HG02610 (cell line): ENCODE results near the gene NCOA5.

ENCODE experiments used
- ATAC-seq: cut with Tn5 transposase; IDR thresholded peaks from one replicate; pipeline ENCODE4 v1.9.1; 2021; ENCODE audit warnings: mild to moderate bottlenecking, moderate library complexity; ENCODE audit not compliant: unreplicated experiment

Gene NCOA5

DNA sequence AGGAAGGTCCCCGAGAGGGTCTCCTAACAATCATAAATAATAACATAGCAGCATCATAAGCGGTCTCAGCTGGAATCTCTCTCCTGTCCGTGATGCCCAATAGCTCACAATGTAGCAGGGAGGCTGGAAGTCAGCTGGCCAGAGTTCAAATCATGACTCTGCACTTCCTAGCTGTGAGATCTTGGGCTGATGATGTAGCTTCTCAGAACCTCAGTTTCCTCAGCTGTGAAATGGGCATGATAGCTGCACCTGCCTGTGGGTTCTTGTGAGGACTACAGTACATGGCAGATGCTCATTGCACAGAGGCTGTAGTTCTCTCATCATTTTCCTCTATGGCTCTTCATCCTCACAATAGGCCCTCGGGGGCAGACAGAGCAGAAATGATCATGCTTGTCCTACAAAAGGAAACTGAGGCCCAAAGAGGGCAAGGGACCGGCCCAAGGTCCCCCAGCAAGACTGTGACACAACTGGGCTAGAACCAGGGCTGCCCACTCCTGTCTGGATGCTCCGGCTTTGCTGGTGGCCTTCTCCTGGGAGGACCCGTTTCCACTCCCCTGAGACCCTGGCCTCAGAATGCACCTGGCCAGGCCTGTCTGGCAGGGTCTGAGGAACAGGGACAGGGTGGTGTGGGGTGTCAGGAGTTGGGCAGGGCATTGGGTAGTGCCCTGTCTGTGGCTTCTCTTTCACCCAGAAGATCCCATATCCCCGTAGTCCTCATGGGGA lies 43.0 kb downstream of the NCOA5 start:
- ATAC-seq = no peak

DNA sequence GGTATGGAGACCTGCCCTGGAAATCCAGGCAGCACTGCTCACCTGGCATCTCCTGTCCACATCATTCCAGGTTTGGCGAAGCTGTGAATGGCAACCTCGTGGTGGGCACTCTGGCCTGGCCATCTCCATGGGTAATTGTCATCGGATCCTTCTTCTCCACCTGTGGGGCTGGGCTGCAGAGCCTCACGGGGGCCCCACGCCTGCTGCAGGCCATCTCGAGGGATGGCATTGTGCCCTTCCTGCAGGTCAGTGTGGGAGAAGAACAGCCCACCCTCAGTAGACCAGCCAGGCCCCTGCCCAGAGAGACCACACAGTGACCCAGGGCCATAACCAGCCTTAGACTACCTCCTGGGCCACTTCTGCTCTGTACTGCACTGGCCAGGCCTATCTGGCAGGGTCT lies 44.9 kb downstream of the NCOA5 start:
- ATAC-seq = no peak

DNA sequence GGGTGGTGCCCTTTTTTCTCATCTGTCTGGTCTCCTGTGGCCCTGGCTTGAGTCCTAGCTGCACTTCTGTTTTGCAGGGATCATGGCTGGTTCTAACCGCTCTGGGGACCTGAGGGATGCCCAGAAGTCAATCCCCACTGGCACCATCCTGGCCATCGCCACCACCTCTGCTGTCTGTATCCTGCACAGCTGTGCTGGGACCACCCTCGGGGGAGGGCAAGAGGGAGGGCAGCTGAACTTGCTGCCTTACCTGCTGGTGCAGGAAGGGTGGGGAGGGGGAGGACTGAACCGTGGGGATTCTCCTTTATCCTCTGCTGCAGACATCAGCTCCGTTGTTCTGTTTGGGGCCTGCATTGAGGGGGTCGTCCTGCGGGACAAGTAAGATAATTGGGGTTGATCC lies 46.2 kb downstream of the NCOA5 start:
- ATAC-seq = no peak

DNA sequence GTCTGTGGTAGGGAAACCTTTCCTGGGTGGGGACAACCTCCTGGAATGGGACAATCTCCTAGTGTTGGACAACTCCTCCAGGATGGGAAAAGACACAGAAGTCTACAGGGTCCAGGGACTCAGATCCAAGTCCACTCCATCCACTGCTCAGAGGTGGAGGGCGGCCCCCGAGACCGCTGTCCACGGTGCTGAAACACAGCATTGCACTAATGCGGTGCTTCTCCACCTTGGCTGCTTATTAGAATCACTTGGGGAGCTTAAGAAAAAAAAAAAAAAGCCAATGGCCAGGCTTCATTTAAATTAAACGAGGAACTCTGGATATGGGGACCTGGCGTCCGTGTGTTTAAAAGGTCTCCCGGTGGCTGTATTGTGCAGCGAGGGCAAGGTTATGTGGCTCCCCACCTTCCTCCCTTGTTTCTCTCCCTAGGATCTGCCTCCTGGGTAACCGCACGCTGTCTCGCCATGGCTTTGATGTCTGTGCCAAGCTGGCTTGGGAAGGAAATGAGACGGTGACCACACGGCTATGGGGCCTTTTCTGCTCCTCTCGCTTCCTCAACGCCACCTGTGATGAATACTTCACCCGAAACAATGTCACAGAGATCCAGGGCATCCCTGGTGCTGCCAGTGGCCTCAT lies 48.7 kb downstream of the NCOA5 start:
- no peak for ATAC-seq

DNA sequence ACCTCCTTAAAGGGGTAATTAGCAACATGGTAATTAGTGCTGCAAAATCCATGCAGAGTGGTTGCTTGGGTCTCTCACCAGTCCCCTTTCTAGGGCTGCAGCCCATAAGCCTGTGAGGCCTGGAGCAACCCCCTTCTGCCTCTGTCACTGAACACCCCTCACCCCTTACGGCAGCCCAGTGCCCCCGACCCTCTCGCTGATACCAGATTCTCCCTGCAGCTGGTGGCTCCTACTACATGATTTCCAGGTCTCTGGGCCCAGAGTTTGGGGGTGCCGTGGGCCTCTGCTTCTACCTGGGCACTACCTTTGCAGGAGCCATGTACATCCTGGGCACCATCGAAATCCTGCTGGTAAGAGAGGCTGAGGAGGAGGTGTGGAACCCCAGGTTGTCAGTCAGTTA lies 52.7 kb downstream of the NCOA5 start:
- no peak for ATAC-seq

DNA sequence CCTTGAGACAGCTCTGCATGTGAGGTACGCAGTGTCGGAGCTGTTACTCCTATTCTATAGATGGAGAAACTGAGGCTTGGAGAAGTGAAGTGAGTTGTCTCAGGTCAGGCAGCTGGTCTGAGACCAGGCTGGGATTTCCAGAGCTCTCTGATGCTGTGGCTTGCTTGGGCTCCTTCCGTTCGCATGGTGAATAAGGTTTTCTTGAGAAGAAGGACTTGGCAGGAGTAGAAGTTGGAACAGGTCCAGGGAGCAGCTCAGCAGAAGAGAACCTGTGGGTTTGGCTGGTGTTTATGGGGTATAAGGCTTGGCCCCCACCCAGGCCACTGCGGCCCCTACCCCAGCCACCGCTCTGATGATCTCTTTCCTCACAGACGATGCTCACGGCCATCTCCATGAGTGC lies 53.4 kb downstream of the NCOA5 start:
- ATAC-seq = no peak

DNA sequence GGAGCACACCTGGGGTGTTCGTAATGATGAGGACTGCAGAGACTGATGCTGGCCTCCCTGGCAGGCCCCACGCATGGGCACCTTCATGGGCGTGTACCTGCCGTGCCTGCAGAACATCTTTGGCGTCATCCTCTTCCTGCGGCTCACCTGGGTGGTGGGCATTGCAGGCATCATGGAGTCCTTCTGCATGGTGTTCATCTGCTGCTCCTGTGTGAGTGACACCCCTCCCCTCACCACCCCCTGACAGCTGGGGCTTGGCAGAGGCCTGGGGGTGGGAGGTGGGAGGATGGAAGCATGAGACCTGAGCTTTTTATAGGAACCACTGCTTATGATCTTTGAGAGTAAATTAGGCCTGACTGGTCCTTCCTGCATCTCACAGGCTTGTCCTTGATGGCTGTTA lies 54.0 kb downstream of the NCOA5 start:
- no peak for ATAC-seq

DNA sequence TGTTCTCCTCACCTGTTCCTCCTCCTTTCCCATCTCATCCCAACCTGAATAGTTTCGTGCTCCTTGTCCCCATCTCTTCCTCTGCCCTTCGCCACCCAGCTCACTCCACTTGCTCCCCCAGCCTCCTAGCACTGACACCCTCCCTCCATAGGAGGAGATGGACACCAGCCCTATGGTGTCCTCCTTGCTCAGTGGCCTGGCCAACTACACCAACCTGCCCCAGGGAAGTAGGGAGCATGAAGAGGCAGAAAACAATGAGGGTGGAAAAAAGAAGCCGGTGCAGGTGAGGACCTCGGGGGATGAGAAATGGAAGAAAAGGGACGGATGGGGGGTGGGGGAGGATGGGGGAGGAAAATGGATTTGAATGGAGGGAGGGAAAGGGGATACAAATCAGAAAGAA lies 54.5 kb downstream of the NCOA5 start:
- no peak for ATAC-seq

DNA sequence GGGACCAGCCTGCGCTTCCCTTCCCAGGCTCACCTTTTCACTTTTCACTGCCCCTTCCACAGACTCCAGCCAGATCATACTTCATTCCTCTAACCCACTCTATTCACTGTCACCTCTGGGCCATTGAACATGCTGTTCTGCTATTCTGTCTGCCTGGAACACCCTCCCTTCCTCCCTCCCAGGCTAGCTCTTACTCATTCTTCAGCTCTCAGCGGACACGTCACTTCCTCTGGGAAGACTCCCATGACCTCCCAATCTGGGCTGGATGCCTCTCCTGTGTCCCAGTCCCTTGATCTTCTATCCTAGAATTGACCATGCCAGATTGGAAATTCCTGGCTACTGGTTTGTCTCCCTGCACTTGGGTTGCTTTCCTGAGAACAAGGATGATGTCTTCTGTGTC lies 55.7 kb downstream of the NCOA5 start:
- ATAC-seq = no peak

DNA sequence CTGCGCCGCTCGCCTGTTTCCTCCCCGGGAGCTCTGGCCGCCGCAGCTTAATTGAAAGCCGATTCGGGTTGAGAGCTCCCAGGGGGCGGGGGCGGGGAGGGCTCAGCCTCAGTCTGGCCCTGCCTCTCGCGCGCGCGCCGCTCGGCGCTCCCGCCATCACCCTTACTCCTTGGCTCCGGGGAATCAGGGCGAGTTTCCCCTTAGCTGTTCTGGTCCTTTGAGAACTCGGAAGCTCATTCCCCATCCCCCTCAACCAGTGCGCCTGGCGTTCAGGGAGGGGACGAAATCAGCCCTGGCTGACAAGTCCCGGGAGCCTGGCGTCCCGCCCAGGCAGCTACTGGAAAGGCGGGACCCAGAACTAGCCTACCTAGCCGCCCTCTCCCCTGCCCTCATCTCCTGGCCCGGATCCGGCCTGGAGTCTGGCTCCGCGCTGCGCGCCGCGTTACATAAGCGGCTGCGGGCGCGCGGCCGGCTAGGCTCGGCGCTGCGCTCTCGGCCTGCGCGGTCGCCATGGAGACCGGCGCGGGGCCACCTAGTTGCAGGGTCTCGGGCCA lies 58.0 kb downstream of the NCOA5 start:
- no peak for ATAC-seq

DNA sequence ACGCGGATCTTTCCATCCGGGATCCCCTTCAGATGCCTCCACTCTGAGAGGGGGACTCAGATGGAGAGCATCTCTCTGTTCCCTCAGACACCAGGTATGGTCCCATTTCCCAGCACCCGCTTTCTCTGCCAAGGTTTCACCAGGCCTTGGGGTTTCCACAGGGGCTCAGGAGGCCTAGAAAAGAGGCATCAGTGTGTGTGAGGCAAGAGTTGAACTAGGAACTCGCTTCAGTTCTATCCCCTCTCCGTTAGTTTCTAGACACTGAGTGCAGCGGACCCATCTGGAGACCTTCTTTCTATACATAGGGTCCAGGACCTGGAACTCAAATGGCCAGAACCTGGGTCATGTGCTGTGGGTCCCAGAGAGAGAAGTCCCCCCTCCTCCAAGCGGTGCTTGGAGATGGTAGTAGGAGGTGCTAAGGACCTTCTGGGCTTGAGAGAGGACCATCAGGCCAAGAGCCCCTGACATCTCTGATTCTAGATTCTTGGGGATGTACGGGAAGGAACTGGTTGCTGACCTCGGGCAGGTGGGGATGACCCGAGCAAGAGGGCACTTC lies 58.7 kb downstream of the NCOA5 start:
- no peak for ATAC-seq

DNA sequence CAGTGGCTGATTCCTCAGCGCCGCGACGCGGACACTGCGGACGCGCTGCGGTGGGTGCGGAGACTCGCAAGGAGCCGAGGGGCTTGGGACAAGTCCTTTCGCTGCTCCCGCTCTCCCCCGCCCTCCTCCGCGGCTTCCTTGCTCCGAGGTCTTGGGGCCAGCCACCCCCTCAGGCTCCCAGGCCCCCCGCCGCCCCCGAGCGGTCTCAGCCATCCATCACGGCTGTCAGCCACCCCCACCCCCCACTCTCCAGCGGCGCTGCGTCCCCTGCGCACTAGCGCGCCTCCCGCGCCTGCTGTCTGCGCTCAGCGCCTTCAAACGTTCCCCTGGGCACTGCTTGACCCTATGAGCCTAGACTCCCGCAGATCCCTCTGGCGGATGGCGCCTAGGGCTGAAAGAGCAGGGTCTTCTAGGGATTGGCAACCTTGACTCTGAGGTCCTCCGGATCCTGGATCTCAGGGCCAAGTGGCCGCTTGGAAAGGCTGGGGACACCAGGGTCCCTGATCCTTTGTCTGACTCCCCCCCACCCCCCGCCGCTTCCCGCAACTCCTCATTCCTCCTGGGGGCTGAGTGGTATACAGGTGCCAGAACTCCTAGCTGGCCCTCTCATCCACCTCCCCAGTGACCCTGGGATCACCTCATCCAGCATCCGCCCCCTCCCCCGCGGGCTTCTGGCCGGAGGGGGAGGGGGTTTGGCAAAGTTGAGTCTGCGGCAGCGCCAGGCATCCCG lies 59.3 kb downstream of the NCOA5 start:
- no peak for ATAC-seq

DNA sequence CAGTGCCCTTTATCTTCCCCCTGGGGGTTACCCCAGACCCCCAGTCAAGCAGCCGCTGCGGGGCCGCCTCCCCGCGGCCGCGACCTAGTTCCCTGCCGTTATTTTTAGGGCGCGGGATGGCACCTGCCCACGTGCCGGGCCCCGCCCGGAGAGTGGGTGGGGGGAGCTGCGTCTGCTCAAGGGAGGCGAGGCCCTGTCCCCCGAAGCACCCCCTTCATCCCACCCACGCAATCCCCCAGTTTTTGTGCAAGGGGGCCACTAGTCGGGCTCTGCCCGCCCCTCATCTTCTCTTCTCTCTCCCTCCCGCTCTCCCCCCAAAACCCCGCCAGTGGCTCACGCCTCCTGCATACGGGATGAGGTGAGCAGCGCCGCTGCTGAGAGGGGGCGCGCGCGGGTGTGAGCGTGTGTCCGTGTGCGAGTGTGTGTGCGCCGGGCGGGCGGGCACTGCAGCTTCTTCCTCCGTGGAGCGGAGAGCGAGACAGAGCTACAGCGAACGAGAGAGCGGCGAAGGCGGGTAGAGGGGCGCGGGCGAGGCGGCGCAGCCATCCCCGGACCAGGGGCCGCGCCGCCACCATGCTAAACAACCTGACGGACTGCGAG lies 60.9 kb downstream of the NCOA5 start, which contains the start of gene SLC12A5:
SLC12A5 (plus strand) TSS at position 444 of the 600 bp plus-strand sequence; CDS start at position 574, 130 bp downstream.
- ATAC-seq = no peak

DNA sequence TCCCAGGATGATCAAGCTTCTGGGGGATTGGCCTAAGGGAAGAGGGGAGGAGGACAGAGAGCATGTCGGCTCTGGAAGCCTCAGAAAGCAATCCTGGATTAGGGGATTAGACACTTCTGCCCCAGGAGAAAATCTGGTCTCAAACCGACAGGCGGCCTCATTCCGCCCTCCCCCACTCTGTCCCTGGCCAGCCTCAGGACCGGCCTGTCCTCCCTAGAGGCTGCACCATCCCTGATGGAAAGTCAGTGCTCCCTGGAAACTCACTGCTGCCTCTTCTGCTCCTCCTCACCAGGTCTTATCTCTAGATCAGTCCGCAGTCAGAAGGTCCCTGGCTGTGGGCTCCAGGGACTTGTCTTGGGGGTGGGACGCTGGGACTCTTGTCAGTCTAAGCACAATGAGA lies 61.7 kb downstream of the NCOA5 start:
- ATAC-seq = no peak

DNA sequence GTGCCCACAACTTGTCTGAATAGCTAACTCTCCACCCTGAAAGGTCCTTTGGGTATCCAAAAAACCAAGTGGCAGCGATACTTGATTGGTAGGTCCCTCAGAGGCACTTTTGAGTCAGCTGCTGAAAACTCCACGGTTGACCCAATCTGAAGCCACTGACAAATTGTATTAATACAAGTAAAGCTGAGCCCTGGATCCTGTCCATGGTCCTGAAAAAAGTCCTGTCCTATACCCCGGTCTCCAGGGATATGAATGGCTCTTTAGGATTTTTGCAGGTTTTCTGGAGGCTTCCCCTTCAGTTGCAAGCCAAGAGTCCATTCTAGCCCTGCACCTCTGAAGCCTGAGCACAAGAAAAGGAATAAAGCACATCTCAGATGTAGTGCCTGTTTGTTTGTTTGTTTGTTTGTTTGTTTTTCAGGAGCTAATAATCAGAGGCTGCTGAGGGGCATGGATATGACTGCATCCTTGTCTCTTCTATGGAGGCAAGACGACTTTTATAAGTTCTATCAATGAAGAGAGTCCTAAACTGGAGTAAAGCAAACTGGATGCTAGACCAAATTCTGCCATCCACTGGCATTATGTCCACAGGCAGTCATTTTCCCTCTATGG lies 62.4 kb downstream of the NCOA5 start:
- ATAC-seq = no peak

DNA sequence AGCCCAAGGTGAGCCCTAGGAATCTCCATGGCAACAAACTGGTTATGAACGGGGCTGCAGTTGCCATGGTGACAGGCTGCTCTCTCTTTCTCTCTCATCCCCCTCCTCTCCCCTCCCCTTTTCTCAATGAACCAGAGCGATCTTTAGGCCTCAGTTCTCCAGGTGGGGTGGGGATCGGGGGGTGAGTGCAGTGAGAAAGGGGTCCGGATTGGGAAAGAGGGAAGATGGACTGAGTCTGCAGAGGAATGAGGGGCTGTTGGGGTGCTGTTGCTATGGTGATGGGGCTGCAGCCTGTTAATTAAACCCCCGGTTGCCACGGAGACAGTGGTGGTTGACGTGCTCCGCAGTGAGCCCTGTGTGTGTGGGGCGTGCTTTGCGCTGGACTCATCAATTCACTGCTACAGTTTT lies 64.4 kb downstream of the NCOA5 start:
- ATAC-seq = no peak

DNA sequence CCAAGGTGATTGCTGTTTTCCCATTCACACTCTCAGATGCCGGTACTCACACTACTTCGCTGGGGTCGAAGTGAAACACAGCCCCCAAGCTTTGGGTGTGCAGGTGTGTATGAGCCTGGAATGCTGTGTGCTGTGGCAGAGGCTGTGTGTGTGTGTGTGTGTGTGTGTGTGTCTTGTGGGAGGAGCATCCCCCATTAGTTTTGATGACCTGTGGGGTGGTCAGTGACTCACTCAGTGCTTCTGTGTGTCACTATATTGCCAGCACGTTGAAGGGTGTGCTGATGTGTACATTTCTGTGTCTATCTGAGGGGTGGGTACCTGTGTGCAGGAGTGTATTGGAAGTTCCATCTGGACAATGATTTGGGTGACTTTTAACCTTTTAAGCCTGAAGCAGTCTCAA lies 65.8 kb downstream of the NCOA5 start:
- no peak for ATAC-seq

DNA sequence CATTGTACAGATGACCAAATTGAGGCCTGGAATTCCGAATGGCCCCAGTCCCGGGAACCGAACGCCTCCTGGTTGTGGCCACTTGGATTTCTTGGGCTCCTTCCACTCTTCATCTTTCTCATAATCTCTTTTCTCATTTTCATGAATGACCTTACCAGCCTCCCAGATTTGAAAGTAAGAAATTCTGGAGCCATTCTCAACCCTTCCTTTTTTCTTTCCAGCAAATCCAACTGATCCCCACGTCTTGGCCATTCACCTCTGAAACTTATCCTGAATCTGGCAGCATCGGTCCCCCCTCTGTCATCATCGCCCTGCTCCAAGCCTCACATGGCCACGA lies 66.6 kb downstream of the NCOA5 start:
- no peak for ATAC-seq

DNA sequence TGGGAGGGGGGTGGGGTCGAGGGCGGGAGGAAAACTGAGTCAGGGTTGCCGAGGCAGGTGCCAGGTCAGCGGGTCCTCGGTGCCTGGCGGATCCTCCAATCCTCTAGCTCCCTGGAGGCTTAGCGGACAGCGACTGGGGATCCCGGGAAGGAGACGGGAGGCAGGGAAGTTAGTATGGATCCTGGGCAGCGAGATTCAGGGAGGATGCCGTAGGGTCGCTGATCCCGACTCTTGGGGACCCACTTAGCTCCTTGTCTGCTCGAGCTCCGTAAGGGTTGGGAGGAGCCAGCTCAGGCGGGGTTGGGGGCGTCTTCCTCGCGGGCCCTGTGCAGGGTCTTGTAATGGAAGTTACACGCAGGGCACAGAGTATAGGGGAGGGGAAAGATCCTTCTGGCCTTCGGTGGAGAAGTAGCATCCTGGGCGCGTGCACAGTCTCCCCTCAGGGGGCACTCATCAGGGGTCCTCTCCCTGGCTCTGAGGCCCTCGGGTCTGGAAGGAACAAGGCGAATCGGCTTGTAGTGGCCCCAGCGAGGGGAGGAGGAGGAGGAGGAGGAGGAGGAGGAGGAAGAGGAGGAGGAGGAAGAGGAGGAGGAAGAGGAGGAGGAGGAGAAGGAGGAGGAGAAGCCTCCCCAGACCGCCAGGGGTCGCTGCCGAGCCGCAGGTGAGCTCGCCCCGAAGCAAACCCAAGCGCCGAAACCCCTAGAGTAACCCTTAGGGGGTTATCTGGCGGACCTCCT lies 67.2 kb downstream of the NCOA5 start:
- ATAC-seq = no peak
